Stimulated activated CD4-positive, alpha-beta T cell treated with anti-CD3 and anti-CD28 coated beads, Interleukin-2, amount 100 ng/mL, for 4 hours (primary cell): ENCODE measurements around the gene APBA1.

Experiments used
- DNase-seq: peaks from one replicate; pipeline ENCODE4 v3.0.0-alpha.2; 2020; ENCODE audit warnings: low read depth

APBA1 gene

DNA sequence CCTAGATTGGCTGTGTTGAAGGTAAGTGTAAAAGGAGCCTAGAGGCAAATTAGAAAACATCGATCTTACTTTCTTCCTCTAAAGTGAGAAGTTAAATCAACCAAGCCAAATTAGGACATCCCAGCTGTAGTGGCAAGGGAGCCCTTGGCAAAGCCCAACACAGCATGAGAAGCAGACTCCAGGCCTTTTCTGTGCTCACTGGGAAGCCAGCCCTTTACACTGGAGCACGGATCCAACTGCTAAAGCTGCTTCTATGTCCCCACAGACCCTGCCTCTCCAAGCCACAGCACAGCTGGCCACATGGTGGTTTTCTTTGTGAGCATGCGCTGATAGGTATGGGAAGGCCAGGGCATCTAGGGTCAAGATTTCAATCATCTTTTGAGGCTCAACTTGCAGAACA, 94.1 kb downstream of the APBA1 start:
- DNase-seq: no peak

DNA sequence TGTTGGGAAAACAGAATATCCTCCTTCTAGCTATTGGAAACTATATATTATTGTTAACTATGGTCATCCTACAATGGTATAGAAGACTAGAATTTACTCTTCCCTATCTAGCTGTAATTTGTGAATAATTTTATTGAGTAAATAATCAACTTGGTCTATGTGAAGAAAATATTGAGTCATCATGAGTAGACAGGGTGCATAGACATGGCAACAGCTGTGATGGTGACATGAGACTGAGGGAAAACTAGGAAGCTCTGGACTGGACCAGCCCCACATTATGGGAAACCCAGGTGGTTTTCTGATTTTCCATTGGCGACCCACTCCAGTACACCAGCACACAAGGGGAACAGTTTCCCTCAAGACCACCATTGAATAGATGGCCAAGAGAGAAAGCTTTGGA, 95.0 kb downstream of the APBA1 start:
- no peak for DNase-seq

DNA sequence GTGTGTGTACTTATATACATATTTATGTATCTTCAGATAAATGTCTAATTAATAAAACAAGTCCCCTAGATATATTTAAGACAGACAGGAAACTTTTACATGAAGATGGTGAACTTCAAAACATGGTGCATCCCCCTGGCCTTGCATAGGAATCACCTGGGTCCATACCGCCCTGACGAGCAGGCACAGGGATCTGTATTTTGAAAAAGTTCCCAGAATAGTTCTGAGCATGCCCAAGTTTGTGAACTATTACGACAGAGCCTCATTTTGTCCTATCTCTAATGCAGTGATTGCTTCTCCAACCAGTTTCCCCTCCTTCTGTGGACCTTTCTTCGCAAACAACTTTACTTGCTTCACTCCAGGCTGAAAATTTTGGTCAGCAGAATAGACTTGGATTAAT, 98.1 kb downstream of the APBA1 start:
- DNase-seq: no peak

DNA sequence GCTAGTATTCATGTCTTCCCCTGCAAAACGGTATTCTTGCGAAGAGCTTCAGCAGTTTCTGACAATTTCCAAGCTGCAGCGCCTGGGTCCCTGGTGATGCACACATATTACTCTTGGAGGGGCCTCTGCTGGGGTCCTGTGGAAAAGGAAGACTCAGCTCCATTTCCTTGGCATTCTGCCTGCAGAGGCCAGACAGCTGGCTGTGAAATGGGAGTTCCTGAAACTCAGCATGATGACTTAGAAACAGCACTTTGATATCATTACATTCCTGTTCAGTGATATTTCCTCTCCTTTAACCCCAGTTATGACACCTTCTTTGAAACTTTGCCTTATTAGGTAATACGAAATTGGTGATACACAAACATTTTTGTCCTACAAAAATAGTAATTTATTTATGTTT, 98.5 kb downstream of the APBA1 start:
- DNase-seq: no peak

DNA sequence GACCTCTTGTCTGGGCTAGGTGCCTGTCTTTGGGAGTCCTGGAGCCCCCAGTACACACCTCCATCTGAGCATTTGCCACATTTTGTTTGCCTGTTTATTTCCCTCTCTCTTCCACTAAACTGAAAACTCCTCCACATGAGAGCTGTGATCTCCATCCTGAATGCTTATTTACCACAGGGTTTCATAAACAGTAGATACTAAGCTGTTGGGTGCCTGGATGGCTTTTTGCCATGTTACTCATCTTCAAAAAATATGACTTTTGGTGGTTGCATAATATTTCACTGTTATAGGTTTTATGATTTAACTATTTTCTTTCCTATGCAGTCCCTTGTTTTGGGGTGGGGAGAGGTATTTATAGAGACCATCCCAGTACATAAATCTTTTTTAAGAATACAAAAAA, 99.6 kb downstream of the APBA1 start:
- no peak for DNase-seq

GRCh38 chr9:69571032-69571431, 101.1 kb downstream of the APBA1 start:
- DNase-seq: no peak

GRCh38 chr9:69569738-69570451, 102.3 kb downstream of the APBA1 start:
- no peak for DNase-seq

DNA sequence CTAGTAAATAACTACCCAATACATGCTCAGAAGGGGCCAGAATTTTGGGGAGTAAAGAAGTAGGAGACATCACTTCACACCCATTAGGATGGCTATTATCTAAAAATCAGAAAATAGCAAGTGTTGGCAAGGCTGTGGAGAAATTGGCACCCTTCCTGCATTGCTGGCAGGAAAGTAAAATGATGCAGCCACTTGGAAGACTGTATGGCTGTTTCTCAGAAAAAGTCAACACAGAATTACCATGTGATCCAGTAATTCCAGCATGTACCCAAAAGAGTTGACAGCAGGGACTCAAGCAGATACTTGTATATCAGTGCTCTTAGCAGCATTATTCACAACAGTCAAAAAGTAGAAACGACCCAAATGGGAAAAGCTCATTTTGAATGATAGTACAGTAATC, 107.6 kb downstream of the APBA1 start:
- DNase-seq: no peak

DNA sequence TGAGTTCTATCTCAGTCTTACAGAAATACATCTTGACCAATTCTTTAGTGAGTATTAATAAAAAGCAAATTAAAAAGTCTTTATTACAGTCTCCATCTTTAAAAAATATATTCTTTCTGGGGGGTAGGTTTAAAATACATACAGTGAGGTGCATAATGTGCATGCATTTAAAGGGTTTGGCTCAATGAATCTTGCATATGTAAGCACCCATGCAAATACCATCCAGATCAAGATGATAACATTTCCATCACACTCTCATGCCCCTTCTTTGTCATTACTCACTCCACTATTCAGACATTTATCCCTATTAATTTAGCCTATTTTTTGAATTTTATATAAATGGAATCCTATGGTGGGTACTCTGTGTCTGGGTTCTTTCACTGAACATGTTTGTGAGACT, 113.0 kb downstream of the APBA1 start:
- DNase-seq: no peak

DNA sequence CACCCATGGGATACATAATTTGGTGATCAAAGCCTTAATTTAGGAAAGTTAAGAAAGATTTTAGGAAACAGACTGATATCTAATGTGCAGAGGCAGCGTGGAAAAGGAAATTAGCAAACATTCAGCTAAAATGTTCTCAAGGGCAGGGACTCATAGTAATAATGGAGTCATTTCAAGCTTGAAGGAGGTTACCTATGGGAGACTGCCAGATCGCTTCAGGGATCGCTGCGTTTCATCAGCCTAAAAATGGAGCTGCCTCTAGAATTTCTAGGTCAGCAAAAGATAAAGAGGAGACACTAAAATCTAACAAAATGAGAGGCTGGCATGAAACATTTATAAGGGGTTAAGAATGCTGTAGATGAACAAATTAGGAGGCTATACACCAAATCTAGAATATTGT, 115.5 kb downstream of the APBA1 start:
- no peak for DNase-seq

GRCh38 chr9:69555802-69556201, 116.4 kb downstream of the APBA1 start:
- no peak for DNase-seq

- DNase-seq: no peak
These were observed 117.2 kb downstream of the APBA1 start for GRCh38 chr9:69554945-69555344.

- peak; percentile 2 for DNase-seq
These were observed 122.6 kb downstream of the APBA1 start for GRCh38 chr9:69549310-69550202.

DNA sequence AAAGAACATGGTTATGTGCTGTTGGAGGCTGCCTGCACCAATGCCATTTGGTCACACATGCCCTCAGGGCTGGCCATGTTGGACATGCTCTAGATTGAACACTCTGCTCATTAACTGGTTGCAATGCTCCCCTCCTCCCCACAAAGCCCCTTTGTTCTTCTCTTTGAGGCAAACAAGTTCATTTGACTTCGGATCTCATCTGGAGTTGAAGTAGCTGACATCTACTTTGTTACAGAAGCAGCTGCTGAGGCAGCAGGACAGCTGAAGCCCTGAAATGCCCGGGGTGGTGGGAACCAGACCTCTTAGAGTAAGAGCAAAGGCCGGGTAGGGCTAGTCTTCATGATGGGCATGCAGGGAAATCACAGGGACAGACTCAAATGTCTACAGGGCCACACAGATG, 123.5 kb downstream of the APBA1 start:
- DNase-seq: no peak

- DNase-seq: no peak
These were observed 125.9 kb downstream of the APBA1 start for GRCh38 chr9:69546265-69546664.

GRCh38 chr9:69542942-69543704, 129.0 kb downstream of the APBA1 start:
- DNase-seq: no peak

DNA sequence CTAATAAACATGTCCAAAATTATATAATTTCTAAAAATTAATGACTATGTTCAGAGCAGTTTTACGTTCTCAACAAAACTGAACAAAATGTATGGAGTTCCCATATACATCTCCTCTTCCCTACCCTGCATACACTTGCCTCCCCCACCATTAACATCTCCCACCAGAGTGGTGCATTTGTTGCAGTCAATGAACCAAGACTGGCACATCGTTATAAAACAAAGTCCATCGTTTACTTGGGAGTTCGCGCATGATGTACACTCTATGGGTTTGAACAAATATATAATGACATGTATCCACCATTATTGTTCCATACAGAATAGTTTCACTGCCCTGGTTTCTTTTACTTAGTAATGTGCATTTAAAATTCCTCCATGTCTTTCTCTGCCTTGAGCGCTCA, 130.1 kb downstream of the APBA1 start:
- no peak for DNase-seq

GRCh38 chr9:69535911-69536310, 136.3 kb downstream of the APBA1 start:
- DNase-seq: no peak

GRCh38 chr9:69535286-69535832, 136.8 kb downstream of the APBA1 start:
- DNase-seq: no peak

DNA sequence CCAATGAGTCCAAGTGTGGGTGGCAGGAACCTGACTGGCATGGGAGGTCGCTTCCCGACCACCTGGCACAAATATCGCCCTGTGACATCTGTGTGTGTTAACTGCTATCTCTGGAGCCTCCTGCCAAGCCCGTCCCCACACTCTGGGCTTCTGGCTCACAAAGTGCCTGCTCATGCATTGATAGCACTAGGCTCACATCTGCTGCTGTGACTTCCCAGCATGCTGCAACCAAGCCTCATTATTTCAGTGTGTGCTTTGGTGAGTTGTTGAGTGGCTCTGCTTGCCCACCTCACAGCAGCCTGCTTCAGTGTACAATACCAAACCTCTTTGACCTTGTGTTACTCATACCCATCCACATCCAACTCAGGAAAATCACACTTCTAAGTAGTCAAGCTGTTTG, 139.8 kb downstream of the APBA1 start:
- no peak for DNase-seq

- DNase-seq: no peak
These were observed 144.7 kb downstream of the APBA1 start for GRCh38 chr9:69527454-69527853.

DNA sequence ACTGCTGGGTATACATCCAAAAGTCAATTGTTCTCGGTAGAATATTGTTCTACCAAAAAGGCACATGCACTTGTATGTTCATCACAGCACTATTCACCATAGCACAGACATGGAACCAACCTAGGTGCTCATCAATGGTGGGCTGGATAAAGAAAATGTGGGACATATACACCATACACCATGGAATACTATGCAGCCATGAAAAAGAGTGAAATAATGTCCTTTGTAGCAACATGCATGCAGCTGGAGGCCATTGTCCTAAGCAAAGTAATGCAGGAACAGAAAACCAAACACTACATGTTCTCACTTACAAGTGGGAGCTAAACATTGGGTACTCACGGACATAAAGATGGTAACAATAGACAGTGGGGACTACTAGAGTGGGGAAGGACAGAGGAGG, 145.5 kb downstream of the APBA1 start:
- DNase-seq: no peak
